HG03039 (cell line): ENCODE measurements around the gene ITGA11.
"Not testable (repeated sequence)": the region's sequence is repeated elsewhere in the genome, so short reads cannot be mapped to it uniquely, and the experiment has no call there.

Experiments
- ATAC-seq: cut with Tn5 transposase; IDR thresholded peaks from one replicate; pipeline ENCODE4 v1.9.1; 2021; ENCODE audit warnings: mild to moderate bottlenecking, moderate library complexity; ENCODE audit not compliant: unreplicated experiment

The ITGA11 gene

GRCh38 chr15:68410466-68411342 is 21.3 kb downstream of the ITGA11 start:
- no peak for ATAC-seq

- no peak for ATAC-seq
These were observed 22.1 kb downstream of the ITGA11 start for GRCh38 chr15:68409736-68410370.

- no peak for ATAC-seq
These were observed 23.0 kb downstream of the ITGA11 start for GRCh38 chr15:68408971-68409370.

- no peak for ATAC-seq
These were observed 23.8 kb downstream of the ITGA11 start for GRCh38 chr15:68407886-68408881.

- ATAC-seq: no peak
These were observed 24.6 kb downstream of the ITGA11 start for GRCh38 chr15:68407141-68407885.

- ATAC-seq: no peak
These were observed 26.3 kb downstream of the ITGA11 start for GRCh38 chr15:68405378-68406250.

- ATAC-seq: no peak
These were observed 27.7 kb downstream of the ITGA11 start for GRCh38 chr15:68404056-68404798.

GRCh38 chr15:68403161-68403941 is 28.6 kb downstream of the ITGA11 start:
- no peak for ATAC-seq

- no peak for ATAC-seq
These were observed 29.4 kb downstream of the ITGA11 start for GRCh38 chr15:68402432-68403160.

- no peak for ATAC-seq
These were observed 30.2 kb downstream of the ITGA11 start for GRCh38 chr15:68401496-68402431.

- ATAC-seq: no peak
These were observed 31.9 kb downstream of the ITGA11 start for GRCh38 chr15:68400066-68400456.

- no peak for ATAC-seq
These were observed 32.6 kb downstream of the ITGA11 start for GRCh38 chr15:68399096-68400065.

GRCh38 chr15:68397999-68398398 is 34.0 kb downstream of the ITGA11 start:
- not testable (repeated sequence) for ATAC-seq

- ATAC-seq: no peak
These were observed 35.9 kb downstream of the ITGA11 start for GRCh38 chr15:68396068-68396467.

GRCh38 chr15:68391121-68391520 is 40.8 kb downstream of the ITGA11 start:
- ATAC-seq: no peak
